ENCODE measurements around the gene WDR43.
"Not testable (repeated sequence)": the region's sequence is repeated elsewhere in the genome, so short reads cannot be mapped to it uniquely, and the experiment has no call there.

Gene WDR43

GRCh38 chr2:28962505-28962904 is 68.0 kb downstream of the WDR43 start:
- DNase-seq (ENCODE audit: low read depth) = no peak

GRCh38 chr2:28970464-28971160 is 76.1 kb downstream of the WDR43 start:
- DNase-seq (ENCODE audit: low read depth) = no peak

- no peak for DNase-seq (ENCODE audit: low read depth)
These were observed 78.4 kb downstream of the WDR43 start for GRCh38 chr2:28972778-28973335.

GRCh38 chr2:28974252-28974651 is 79.8 kb downstream of the WDR43 start:
- DNase-seq (ENCODE audit: low read depth) = no peak

GRCh38 chr2:28975671-28976070 is 81.2 kb downstream of the WDR43 start:
- DNase-seq (ENCODE audit: low read depth) = no peak

- no peak for DNase-seq (ENCODE audit: low read depth)
These were observed 82.1 kb downstream of the WDR43 start for GRCh38 chr2:28976584-28976983.

GRCh38 chr2:28977176-28977875 is 82.9 kb downstream of the WDR43 start:
- DNase-seq (ENCODE audit: low read depth) = no peak

- not testable (repeated sequence) for DNase-seq (ENCODE audit: low read depth)
These were observed 83.5 kb downstream of the WDR43 start for GRCh38 chr2:28978001-28978400.

GRCh38 chr2:28978606-28979005 is 84.1 kb downstream of the WDR43 start:
- no peak for DNase-seq (ENCODE audit: low read depth)

GRCh38 chr2:28979041-28979440 is 84.6 kb downstream of the WDR43 start:
- no peak for DNase-seq (ENCODE audit: low read depth)

- no peak for DNase-seq (ENCODE audit: low read depth)
These were observed 85.3 kb downstream of the WDR43 start for GRCh38 chr2:28979576-28980366.

- DNase-seq (ENCODE audit: low read depth) = no peak
These were observed 86.0 kb downstream of the WDR43 start for GRCh38 chr2:28980368-28981015.

GRCh38 chr2:28981016-28981441 is 86.6 kb downstream of the WDR43 start, which contains the start of gene TOGARAM2:
TOGARAM2 (plus strand) TSS chr2:28981298; CDS start chr2:28994835, 13,537 bp downstream.
- no peak for DNase-seq (ENCODE audit: low read depth)

- no peak for DNase-seq (ENCODE audit: low read depth)
These were observed 87.3 kb downstream of the WDR43 start for GRCh38 chr2:28981620-28982376.

- DNase-seq (ENCODE audit: low read depth) = no peak
These were observed 88.0 kb downstream of the WDR43 start for GRCh38 chr2:28982381-28982950.

- DNase-seq (ENCODE audit: low read depth) = no peak
These were observed 92.0 kb downstream of the WDR43 start for GRCh38 chr2:28986429-28986828.

GRCh38 chr2:28989973-28990372 is 95.5 kb downstream of the WDR43 start:
- no peak for DNase-seq (ENCODE audit: low read depth)

GRCh38 chr2:28990445-28990844 is 96.0 kb downstream of the WDR43 start:
- DNase-seq (ENCODE audit: low read depth) = no peak

- no peak for DNase-seq (ENCODE audit: low read depth)
These were observed 96.6 kb downstream of the WDR43 start for GRCh38 chr2:28991021-28991420.

GRCh38 chr2:28991460-28991859 is 97.0 kb downstream of the WDR43 start:
- no peak for DNase-seq (ENCODE audit: low read depth)
